IMR-90 (cell line): ENCODE results near the gene MYH13. TPM values are rescaled to one million over a fixed set of nuclear protein-coding genes. Genes with fewer than 3 reads are reported as not detected.

ENCODE experiments used
- ATAC-seq: fragments of 200-7000 bp; cut with Tn5 transposase; 2 replicates; pipeline ENCODE4 v1.9.1; 2020; ENCODE audit warnings: low read depth, mild to moderate bottlenecking, moderate library complexity
- BruUV-seq: library from RNA; stranded (reverse); fragments of 400-500 nt; replicated peaks from 2 replicates; lab custom pipeline; 2021; lab: Mats Ljungman, UMichigan
- CTCF ChIA-PET: fragments of 300-600 bp; formaldehyde crosslinking; extraction: SDS; loops from one replicate; lab custom pipeline; 2021; ENCODE audit warnings: antibody characterized with exemption; lab: Yijun Ruan, JAX
- POLR2A ChIA-PET: fragments of 300-600 bp; sonication (Branson Sonifier 250); formaldehyde crosslinking; loops from one replicate; lab custom pipeline; 2022; ENCODE audit warnings: antibody characterized with exemption; ENCODE audit not compliant: unreplicated experiment; lab: Charles Lee
- DNase-seq: peaks from one replicate; pipeline ENCODE4 v3.0.0; 2013
- H2AFZ ChIP-seq: replicated peaks from 2 replicates; pipeline ENCODE3; 2013; ENCODE audit warnings: low read length, mild to moderate bottlenecking; ENCODE audit not compliant: poor library complexity
- H2AK5ac ChIP-seq: 2 replicates; pipeline ENCODE4 v1.6.1; 2013; ENCODE audit warnings: low read depth, low read length, inconsistent platforms
- H2AK9ac ChIP-seq: replicated peaks from 2 replicates; pipeline ENCODE3; 2013; ENCODE audit warnings: mild to moderate bottlenecking, low read depth, low read length, moderate library complexity; ENCODE audit not compliant: poor library complexity
- H2BK120ac ChIP-seq: 2 replicates; pipeline ENCODE4 v1.6.1; 2013; ENCODE audit warnings: low read depth, low read length, inconsistent platforms
- H2BK15ac ChIP-seq: 3 replicates; pipeline ENCODE4 v1.6.1; 2013; ENCODE audit warnings: low read depth, low read length, inconsistent platforms
- H2BK20ac ChIP-seq: 2 replicates; pipeline ENCODE4 v1.6.1; 2013; ENCODE audit warnings: low read depth, mild to moderate bottlenecking, inconsistent platforms, low read length, moderate library complexity
- H2BK5ac ChIP-seq: 2 replicates; pipeline ENCODE4 v1.6.1; 2013; ENCODE audit warnings: mild to moderate bottlenecking, low read depth, low read length, inconsistent platforms; ENCODE audit not compliant: poor library complexity, severe bottlenecking
- H3K14ac ChIP-seq: replicated peaks from 2 replicates; pipeline ENCODE4 v1.6.1; 2013; ENCODE audit warnings: low read depth, low read length, inconsistent platforms
- H3K18ac ChIP-seq: 2 replicates; pipeline ENCODE4 v1.6.1; 2013; ENCODE audit warnings: low read depth, low read length, control low read depth
- H3K23ac ChIP-seq: 2 replicates; pipeline ENCODE4 v1.6.1; 2013; ENCODE audit warnings: low read depth, low read length, inconsistent platforms
- H3K27ac ChIP-seq: 2 replicates; pipeline ENCODE4 v1.5.1; 2013; ENCODE audit warnings: mild to moderate bottlenecking, control low read depth, low read length; ENCODE audit not compliant: insufficient read depth
- H3K27me3 ChIP-seq: 2 replicates; pipeline ENCODE4 v1.6.1; 2013; ENCODE audit warnings: low read length; ENCODE audit not compliant: control insufficient read depth, insufficient read depth
- H3K36me3 ChIP-seq: 2 replicates; pipeline ENCODE4 v1.6.1; 2013; ENCODE audit warnings: low read length, mixed read lengths; ENCODE audit not compliant: control insufficient read depth, insufficient read depth
- H3K4ac ChIP-seq: 2 replicates; pipeline ENCODE4 v1.6.1; 2013; ENCODE audit warnings: low read depth, low read length, inconsistent platforms
- H3K4me1 ChIP-seq: 2 replicates; pipeline ENCODE4 v1.6.1; 2013; ENCODE audit warnings: low read length, mixed read lengths; ENCODE audit not compliant: control insufficient read depth, insufficient read depth
- H3K4me2 ChIP-seq: 2 replicates; pipeline ENCODE4 v1.6.1; 2013; ENCODE audit warnings: low read depth, mild to moderate bottlenecking, control low read depth, low read length, moderate library complexity
- H3K4me3 ChIP-seq: 2 replicates; pipeline ENCODE4 v1.5.1; 2013; ENCODE audit warnings: low read depth, mild to moderate bottlenecking, control low read depth, low read length, moderate library complexity; ENCODE audit not compliant: insufficient read depth
- H3K56ac ChIP-seq: 2 replicates; pipeline ENCODE4 v1.6.1; 2013; ENCODE audit warnings: low read length, inconsistent platforms; ENCODE audit not compliant: insufficient read depth; ENCODE audit errors: extremely low read depth
- H3K79me1 ChIP-seq, 2 experiments: 2 replicates each; pipeline ENCODE4 v1.6.1; 2013; ENCODE audit warnings: low read length in 2 of 2, inconsistent platforms in 1 of 2, low read depth in 1 of 2
- H3K9ac ChIP-seq: 2 replicates; pipeline ENCODE4 v1.6.1; 2013; ENCODE audit warnings: low read depth, low read length, control low read depth
- H3K9me1 ChIP-seq: 2 replicates; pipeline ENCODE4 v1.6.1; 2013; ENCODE audit warnings: low read length, inconsistent platforms; ENCODE audit not compliant: insufficient read depth
- H3K9me3 ChIP-seq: 2 replicates; pipeline ENCODE4 v1.6.1; 2013; ENCODE audit warnings: low read length; ENCODE audit not compliant: control insufficient read depth, insufficient read depth
- H4K20me1 ChIP-seq: 2 replicates; pipeline ENCODE4 v1.6.1; 2013; ENCODE audit warnings: low read length, inconsistent platforms; ENCODE audit not compliant: insufficient read depth
- H4K5ac ChIP-seq: 2 replicates; pipeline ENCODE4 v1.6.1; 2013; ENCODE audit warnings: mild to moderate bottlenecking, low read depth, low read length, control low read depth
- H4K8ac ChIP-seq, 2 experiments: 2 replicates each; pipeline ENCODE4 v1.6.1; 2013; ENCODE audit warnings: low read depth in 2 of 2, low read length in 2 of 2, control low read depth in 1 of 2, inconsistent platforms in 1 of 2
- H4K91ac ChIP-seq: 2 replicates; pipeline ENCODE4 v1.6.1; 2013; ENCODE audit warnings: low read depth, low read length, inconsistent platforms; ENCODE audit not compliant: insufficient read depth
- BHLHE40 ChIP-seq: fragments of 150-350 bp; IDR thresholded peaks from 2 replicates; pipeline ENCODE4 v1.6.1; 2016; ENCODE audit warnings: mild to moderate bottlenecking, low read depth, low read length
- CEBPB ChIP-seq: IDR thresholded peaks from 2 replicates; pipeline ENCODE4 v1.6.1; 2012; ENCODE audit warnings: low read depth, low read length, improper control_type of control experiment
- CHD1 ChIP-seq: IDR thresholded peaks from 2 replicates; pipeline ENCODE4 v1.6.1; 2012; ENCODE audit warnings: low read depth, low read length, improper control_type of control experiment
- FOS ChIP-seq: fragments of 150-350 bp; IDR thresholded peaks from 2 replicates; pipeline ENCODE4 v1.6.1; 2016; ENCODE audit warnings: low read depth, low read length
- MAFK ChIP-seq: IDR thresholded peaks from 2 replicates; pipeline ENCODE4 v1.6.1; 2012; ENCODE audit warnings: low read depth, low read length, improper control_type of control experiment
- MAZ ChIP-seq: IDR thresholded peaks from 2 replicates; pipeline ENCODE4 v1.6.1; 2012; ENCODE audit warnings: low read depth, mild to moderate bottlenecking, low read length, improper control_type of control experiment, moderate library complexity, borderline replicate concordance
- MXI1 ChIP-seq: IDR thresholded peaks from 2 replicates; pipeline ENCODE4 v1.6.1; 2012; ENCODE audit warnings: low read depth, mild to moderate bottlenecking, low read length, moderate library complexity, borderline replicate concordance
- NFE2L2 ChIP-seq: fragments of 150-350 bp; IDR thresholded peaks from 2 replicates; pipeline ENCODE4 v1.6.1; 2016; ENCODE audit warnings: low read depth, mild to moderate bottlenecking, low read length
- POLR2A ChIP-seq: IDR thresholded peaks from 2 replicates; pipeline ENCODE4 v1.6.1; 2012; ENCODE audit warnings: mild to moderate bottlenecking, low read depth, low read length
- RAD21 ChIP-seq: IDR thresholded peaks from 2 replicates; pipeline ENCODE4 v1.6.1; 2012; ENCODE audit warnings: low read length, improper control_type of control experiment
- RCOR1 ChIP-seq: IDR thresholded peaks from 2 replicates; pipeline ENCODE4 v1.6.1; 2012; ENCODE audit warnings: mild to moderate bottlenecking, low read length, improper control_type of control experiment; ENCODE audit not compliant: insufficient replicate concordance
- RFX5 ChIP-seq: IDR thresholded peaks from 2 replicates; pipeline ENCODE4 v1.8.0; 2012; ENCODE audit warnings: low read depth, mild to moderate bottlenecking, low read length, moderate library complexity
- SMC3 ChIP-seq: fragments of 150-350 bp; IDR thresholded peaks from 2 replicates; pipeline ENCODE4 v1.6.1; 2016; ENCODE audit warnings: low read depth, mild to moderate bottlenecking, antibody characterized with exemption, low read length, moderate library complexity
- USF2 ChIP-seq: fragments of 150-350 bp; IDR thresholded peaks from 2 replicates; pipeline ENCODE4 v1.6.1; 2017; ENCODE audit warnings: mild to moderate bottlenecking, antibody characterized with exemption, low read length, low read depth
- WGBS, 2 experiments: methylation state at CpG; one replicate each; pipeline versions ENCODE4 v1.1.5 to v1.1.7; 2013; ENCODE audit warnings: missing lambda C conversion rate in 2 of 2; ENCODE audit not compliant: insufficient read length in 1 of 2; ENCODE audit errors: extremely low coverage in 2 of 2; 5-methylcytosine and 5-hydroxymethylcytosine counted together
- dilution Hi-C: fragments of 300-500 bp; cut with HindIII; formaldehyde crosslinking; loops from one replicate; pipeline ENCODE4 v1.14.3; 2018; ENCODE audit warnings: low sequenced_read_pairs; ENCODE audit not compliant: unreplicated experiment
- in situ Hi-C: fragments of 300-500 bp; cut with MboI; formaldehyde crosslinking; loops from 3 replicates; pipeline ENCODE4 v1.14.3; 2019; ENCODE audit warnings: low sequenced_read_pairs, inconsistent platforms, mixed read lengths
- intact Hi-C: fragments of 100-400 bp; cut with micrococcal nuclease; formaldehyde crosslinking; loops from 2 replicates; pipeline ENCODE4 v1.10.0; 2022
- polyA plus RNA-seq, 3 experiments: library from polyadenylated mRNA; depleted of rRNA; stranded (reverse); fragments of >200 nt; gene quantifications; 2 replicates each; pipeline ENCODE4 v1.2.3, GENCODE V29; 2012; ENCODE audit warnings: low replicate concordance in 1 of 3
- total RNA-seq: library from RNA; depleted of rRNA; stranded (reverse); fragments of >200 nt; gene quantifications from 2 replicates; pipeline ENCODE4 v1.2.3, GENCODE V29; 2012
- TF ChIP-seq, protein P1 (sequence below): fragments of 150-350 bp; IDR thresholded peaks from 2 replicates; pipeline ENCODE4 v1.6.1; 2016; ENCODE audit warnings: low read depth, mild to moderate bottlenecking, low read length, moderate library complexity, borderline replicate concordance
- TF ChIP-seq, protein P2 (sequence below): conservative IDR thresholded peaks from 2 replicates; pipeline ENCODE4 v1.5.1; 2012; ENCODE audit warnings: mild to moderate bottlenecking, low read depth, low read length, improper control_type of control experiment

Gene MYH13
- total and polyA plus RNA-seq, 2 of the 4 experiments (the other 2 are of a cell fraction) = not detected

GRCh38 chr17:10385871-10386270, 13.1 kb upstream of the MYH13 start:
- BruUV-seq = no TSS peak
- Histone ChIP-seq H2BK120ac (no peak overlapping the region), H3K4me2 (no peak overlapping the region), H2AFZ (no peak overlapping the region), H2BK5ac (no peak overlapping the region), H2AK5ac (no peak overlapping the region), H4K91ac (no peak overlapping the region), H3K27ac (no peak overlapping the region), H3K9me3 (no peaks in the 10 kb centered on the region), H2BK15ac (no peak overlapping the region), H3K9ac (no peak overlapping the region), H3K36me3 (no peaks in the 10 kb centered on the region), H4K5ac (no peak overlapping the region), H3K4me1 (no peaks in the 10 kb centered on the region), H2AK9ac (no peak overlapping the region), H3K14ac (no peak overlapping the region), H3K27me3 (no peaks in the 10 kb centered on the region), H4K20me1 (no peaks in the 10 kb centered on the region), H3K4ac (no peak overlapping the region), H4K8ac (no peak overlapping the region), H3K18ac (no peak overlapping the region), H3K56ac (no peak overlapping the region), H3K23ac (no peak overlapping the region), H3K9me1 (no peaks in the 10 kb centered on the region), H2BK20ac (no peak overlapping the region), H3K4me3 (no peak overlapping the region), H3K79me1 (no peaks in the 10 kb centered on the region)
- intact Hi-C loops = no loop called here
- dilution Hi-C loops = no loop called here
- ChIA-PET CTCF (no interaction called here), POLR2A (no interaction called here)
- DNase-seq = no peak
- ATAC-seq = no peak
- TF ChIP-seq, protein P1, sequence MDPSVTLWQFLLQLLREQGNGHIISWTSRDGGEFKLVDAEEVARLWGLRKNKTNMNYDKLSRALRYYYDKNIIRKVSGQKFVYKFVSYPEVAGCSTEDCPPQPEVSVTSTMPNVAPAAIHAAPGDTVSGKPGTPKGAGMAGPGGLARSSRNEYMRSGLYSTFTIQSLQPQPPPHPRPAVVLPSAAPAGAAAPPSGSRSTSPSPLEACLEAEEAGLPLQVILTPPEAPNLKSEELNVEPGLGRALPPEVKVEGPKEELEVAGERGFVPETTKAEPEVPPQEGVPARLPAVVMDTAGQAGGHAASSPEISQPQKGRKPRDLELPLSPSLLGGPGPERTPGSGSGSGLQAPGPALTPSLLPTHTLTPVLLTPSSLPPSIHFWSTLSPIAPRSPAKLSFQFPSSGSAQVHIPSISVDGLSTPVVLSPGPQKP = no peak
- TF ChIP-seq RCOR1 = no peak
- TF ChIP-seq RFX5 = no peak
- no peak for TF ChIP-seq FOS
- no peak for TF ChIP-seq MXI1
- TF ChIP-seq RAD21 = no peak
- TF ChIP-seq BHLHE40 = no peak
- no peak for TF ChIP-seq MAZ
- no peak for TF ChIP-seq CEBPB
- TF ChIP-seq NFE2L2 = no peak
- TF ChIP-seq, protein P2, sequence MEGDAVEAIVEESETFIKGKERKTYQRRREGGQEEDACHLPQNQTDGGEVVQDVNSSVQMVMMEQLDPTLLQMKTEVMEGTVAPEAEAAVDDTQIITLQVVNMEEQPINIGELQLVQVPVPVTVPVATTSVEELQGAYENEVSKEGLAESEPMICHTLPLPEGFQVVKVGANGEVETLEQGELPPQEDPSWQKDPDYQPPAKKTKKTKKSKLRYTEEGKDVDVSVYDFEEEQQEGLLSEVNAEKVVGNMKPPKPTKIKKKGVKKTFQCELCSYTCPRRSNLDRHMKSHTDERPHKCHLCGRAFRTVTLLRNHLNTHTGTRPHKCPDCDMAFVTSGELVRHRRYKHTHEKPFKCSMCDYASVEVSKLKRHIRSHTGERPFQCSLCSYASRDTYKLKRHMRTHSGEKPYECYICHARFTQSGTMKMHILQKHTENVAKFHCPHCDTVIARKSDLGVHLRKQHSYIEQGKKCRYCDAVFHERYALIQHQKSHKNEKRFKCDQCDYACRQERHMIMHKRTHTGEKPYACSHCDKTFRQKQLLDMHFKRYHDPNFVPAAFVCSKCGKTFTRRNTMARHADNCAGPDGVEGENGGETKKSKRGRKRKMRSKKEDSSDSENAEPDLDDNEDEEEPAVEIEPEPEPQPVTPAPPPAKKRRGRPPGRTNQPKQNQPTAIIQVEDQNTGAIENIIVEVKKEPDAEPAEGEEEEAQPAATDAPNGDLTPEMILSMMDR = no peak
- TF ChIP-seq CHD1 = no peak
- no peak for TF ChIP-seq MAFK
- no peak for TF ChIP-seq POLR2A
- TF ChIP-seq USF2 = no peak
- TF ChIP-seq SMC3 = no peak
- in situ Hi-C loops = no loop called here
- no CpG with 5 or more reads among the region's 6 CpGs for WGBS, 2 experiments
